Natural killer cell treated with Interleukin-12 subunit alpha and Interleukin-12 subunit beta and Interleukin-15 and Interleukin-18, amount 100 ng/mL, for 72 hours (primary cell): Measurements from ENCODE around the gene RASL11B. TPM values are rescaled to one million over a fixed set of nuclear protein-coding genes. Genes with fewer than 3 reads are reported as not detected.

Source experiments
- total RNA-seq, 2 donors: library from RNA; stranded (reverse); gene quantifications; one replicate each; pipeline ENCODE4 v1.2.3, GENCODE V29; 2022

RASL11B gene
- total RNA-seq, 2 donors from 2014 or later, result not detected

Other genes with a start within 250 kb of the RASL11B start
- 10 to 100 TPM in 1 of 2 donors, 1 to 10 TPM in 1; 9.1 to 15.7 TPM for gene USP46, start 203.0 kb upstream of the RASL11B start, total RNA-seq
- gene ERVMER34-1, start 110.9 kb upstream of the RASL11B start, total RNA-seq, result not detected